Esophagus squamous epithelium (tissue), 5 donors: ENCODE data around the gene WDR48. TPM values are rescaled to one million over a fixed set of nuclear protein-coding genes. Genes with fewer than 3 reads are reported as not detected.

ENCODE experiments used
- DNase-seq: peaks from one replicate; lab custom pipeline; 2025; lab: John Stamatoyannopoulos, UW
- H3K27ac ChIP-seq, 4 donors: fragments of 200-600 bp; sonication (generic); one replicate each; pipeline ENCODE4 v1.5.1; 2016 to 2019; ENCODE audit warnings: mild to moderate bottlenecking in 1 of 4
- H3K27me3 ChIP-seq, 4 donors: fragments of 200-600 bp; sonication (generic); 1 replicate in 3 of 4; 2 replicates in 1 of 4; pipeline versions ENCODE4 v1.5.1 to v1.6.0; 2017 to 2021; ENCODE audit warnings: antibody characterized with exemption in 1 of 4
- H3K36me3 ChIP-seq, 3 donors: fragments of 200-600 bp; sonication (generic); one replicate each; pipeline ENCODE4 v1.5.1; 2016 to 2019
- H3K4me1 ChIP-seq, 3 donors: fragments of 200-600 bp; sonication (generic); one replicate each; pipeline ENCODE4 v1.5.1; 2017 to 2019
- H3K4me3 ChIP-seq, 4 donors: fragments of 200-600 bp; sonication (generic); 1 replicate in 3 of 4; 2 replicates in 1 of 4; pipeline ENCODE4 v1.5.1; 2016 to 2019; ENCODE audit warnings: mild to moderate bottlenecking in 2 of 4, moderate library complexity in 1 of 4
- H3K9me3 ChIP-seq, 3 donors: fragments of 200-600 bp; sonication (generic); one replicate each; pipeline ENCODE4 v1.5.1; 2016 to 2019
- POLR2A ChIP-seq, 4 donors: fragments of 450-650 bp; IDR thresholded peaks; one replicate each; pipeline ENCODE4 v1.6.1; 2017; ENCODE audit warnings: antibody characterized with exemption in 4 of 4, mild to moderate bottlenecking in 4 of 4, moderate library complexity in 3 of 4
- WGBS, 2 donors: methylation state at CpG; one replicate each; pipeline ENCODE4 v1.1.5; 2018; 5-methylcytosine and 5-hydroxymethylcytosine counted together
- intact Hi-C: fragments of 100-400 bp; cut with DNase I; formaldehyde crosslinking; loops from one replicate; pipeline ENCODE4 v1.15.0; 2022
- total RNA-seq, 4 donors: library from RNA; depleted of rRNA; stranded (reverse); fragments of >200 nt; gene quantifications; one replicate each; pipeline ENCODE4 v1.1.0, GENCODE V29; 2016
- TF ChIP-seq, protein P1 (sequence below), 6 experiments: fragments of 450-650 bp in 4 of 6; fragments of 200-600 bp in 2 of 6; sonication (generic) in 2 of 6; IDR thresholded peaks; one replicate each; pipeline ENCODE4 v1.5.1; 2016 to 2019; ENCODE audit warnings: antibody characterized with exemption in 6 of 6, mild to moderate bottlenecking in 4 of 6, moderate library complexity in 4 of 6
- donor health status: DM: yes; HTN: yes; CAD: no.

Gene WDR48
- total RNA-seq, 4 donors from 2014 or later = 9.7 to 25.9 (median 19.4) TPM

DNA sequence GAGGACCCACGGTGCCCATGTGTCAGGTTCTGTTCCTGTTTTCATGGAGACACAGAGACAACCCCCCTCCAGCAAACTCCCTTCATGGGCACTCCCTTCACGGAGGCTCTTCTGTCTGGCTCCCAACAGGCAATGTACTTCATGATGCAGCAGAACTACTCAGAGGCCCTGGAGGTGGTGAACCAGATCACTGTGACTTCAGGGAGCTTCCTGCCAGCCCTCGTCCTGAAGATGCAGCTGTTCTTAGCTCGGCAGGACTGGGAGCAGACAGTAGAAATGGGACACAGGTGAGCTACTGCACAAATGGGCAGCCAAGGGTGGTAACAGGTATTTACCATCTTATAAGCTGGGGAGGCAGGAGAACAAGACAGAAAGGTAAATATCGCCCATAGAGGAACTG is 62.6 kb downstream of the WDR48 start:
- 76 to 100% methylated on average over 1 to 5 of the region's 5 CpGs for WGBS, 2 donors
- H3K4me3 ChIP-seq = no peak overlapping the region
- H3K27me3 ChIP-seq = no peaks in the 10 kb centered on the region
- intact Hi-C loops = no loop called here
- TF ChIP-seq, protein P1, sequence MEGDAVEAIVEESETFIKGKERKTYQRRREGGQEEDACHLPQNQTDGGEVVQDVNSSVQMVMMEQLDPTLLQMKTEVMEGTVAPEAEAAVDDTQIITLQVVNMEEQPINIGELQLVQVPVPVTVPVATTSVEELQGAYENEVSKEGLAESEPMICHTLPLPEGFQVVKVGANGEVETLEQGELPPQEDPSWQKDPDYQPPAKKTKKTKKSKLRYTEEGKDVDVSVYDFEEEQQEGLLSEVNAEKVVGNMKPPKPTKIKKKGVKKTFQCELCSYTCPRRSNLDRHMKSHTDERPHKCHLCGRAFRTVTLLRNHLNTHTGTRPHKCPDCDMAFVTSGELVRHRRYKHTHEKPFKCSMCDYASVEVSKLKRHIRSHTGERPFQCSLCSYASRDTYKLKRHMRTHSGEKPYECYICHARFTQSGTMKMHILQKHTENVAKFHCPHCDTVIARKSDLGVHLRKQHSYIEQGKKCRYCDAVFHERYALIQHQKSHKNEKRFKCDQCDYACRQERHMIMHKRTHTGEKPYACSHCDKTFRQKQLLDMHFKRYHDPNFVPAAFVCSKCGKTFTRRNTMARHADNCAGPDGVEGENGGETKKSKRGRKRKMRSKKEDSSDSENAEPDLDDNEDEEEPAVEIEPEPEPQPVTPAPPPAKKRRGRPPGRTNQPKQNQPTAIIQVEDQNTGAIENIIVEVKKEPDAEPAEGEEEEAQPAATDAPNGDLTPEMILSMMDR (IDR thresholded peaks at IDR 0.05) = no peak
- no peak for TF ChIP-seq POLR2A (IDR thresholded peaks at IDR 0.05)
- H3K36me3 ChIP-seq = peaks cover 0 to 33% (median 0%) of the 10 kb centered on the region in 3 donors
- no peaks in the 10 kb centered on the region for H3K4me1 ChIP-seq
- DNase-seq = no peak
- no peak overlapping the region for H3K27ac ChIP-seq
- H3K9me3 ChIP-seq = no peaks in the 10 kb centered on the region

DNA sequence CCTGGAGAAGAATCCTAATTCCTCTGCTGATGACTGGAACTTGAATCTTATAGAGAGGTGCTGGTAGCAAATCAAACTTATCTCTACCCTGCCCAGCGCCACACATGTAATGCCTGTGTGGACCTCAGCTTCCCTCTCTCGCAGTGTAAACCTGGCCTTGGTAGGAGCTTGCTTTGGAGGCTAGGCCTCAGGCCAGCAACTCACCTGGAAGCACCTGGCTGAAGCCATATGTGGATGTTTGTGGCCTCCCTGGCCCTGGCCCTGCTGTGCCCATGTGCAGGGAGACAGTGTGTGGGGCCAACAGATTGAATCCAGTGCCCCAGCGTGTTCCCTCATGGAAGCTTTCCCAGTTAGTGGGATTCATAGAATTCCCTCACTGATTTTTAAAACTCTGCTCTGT is 64.1 kb downstream of the WDR48 start:
- Histone ChIP-seq H3K9me3 (no peaks in the 10 kb centered on the region), H3K4me1 (no peaks in the 10 kb centered on the region), H3K27ac (no peak overlapping the region), H3K4me3 (no peak overlapping the region), H3K36me3 (peaks cover 0 to 37% (median 0%) of the 10 kb centered on the region in 3 donors), H3K27me3 (no peaks in the 10 kb centered on the region)
- no peak for DNase-seq
- intact Hi-C loops = no loop called here
- TF ChIP-seq, protein P1 (IDR thresholded peaks at IDR 0.05) = no peak
- TF ChIP-seq POLR2A (IDR thresholded peaks at IDR 0.05) = no peak
- WGBS, 2 donors = 91 to 92% methylated on average over 3 of the region's 3 CpGs

DNA sequence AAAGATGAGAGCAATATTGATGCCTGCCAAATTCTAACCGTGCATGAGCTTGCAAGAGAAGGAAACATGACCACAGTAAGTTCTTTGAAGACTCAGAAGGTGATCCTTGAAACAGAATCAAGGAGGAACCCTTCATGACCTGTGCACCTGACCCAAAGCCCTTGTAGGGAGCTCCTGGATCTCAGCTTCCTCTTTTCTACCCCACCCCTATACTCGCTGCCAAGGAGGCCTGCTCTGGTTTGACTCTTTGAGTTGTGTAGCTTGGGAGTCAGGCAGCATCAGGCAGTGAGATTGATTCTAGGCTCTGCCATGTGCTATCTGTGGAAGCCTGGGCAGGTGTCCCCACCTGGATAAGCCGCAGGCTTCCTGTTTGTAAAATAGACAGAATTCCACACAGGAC is 66.3 kb downstream of the WDR48 start:
- Histone ChIP-seq H3K27me3 (no peaks in the 10 kb centered on the region), H3K4me3 (no peak overlapping the region), H3K9me3 (no peaks in the 10 kb centered on the region), H3K4me1 (no peaks in the 10 kb centered on the region), H3K27ac (no peak overlapping the region), H3K36me3 (peaks cover 0 to 32% (median 0%) of the 10 kb centered on the region in 3 donors)
- 56 to 75% methylated on average over 2 to 3 of the region's 3 CpGs for WGBS, 2 donors
- intact Hi-C loops = no loop called here
- TF ChIP-seq POLR2A (IDR thresholded peaks at IDR 0.05) = no peak
- TF ChIP-seq, protein P1 (IDR thresholded peaks at IDR 0.05) = no peak
- no peak for DNase-seq

DNA sequence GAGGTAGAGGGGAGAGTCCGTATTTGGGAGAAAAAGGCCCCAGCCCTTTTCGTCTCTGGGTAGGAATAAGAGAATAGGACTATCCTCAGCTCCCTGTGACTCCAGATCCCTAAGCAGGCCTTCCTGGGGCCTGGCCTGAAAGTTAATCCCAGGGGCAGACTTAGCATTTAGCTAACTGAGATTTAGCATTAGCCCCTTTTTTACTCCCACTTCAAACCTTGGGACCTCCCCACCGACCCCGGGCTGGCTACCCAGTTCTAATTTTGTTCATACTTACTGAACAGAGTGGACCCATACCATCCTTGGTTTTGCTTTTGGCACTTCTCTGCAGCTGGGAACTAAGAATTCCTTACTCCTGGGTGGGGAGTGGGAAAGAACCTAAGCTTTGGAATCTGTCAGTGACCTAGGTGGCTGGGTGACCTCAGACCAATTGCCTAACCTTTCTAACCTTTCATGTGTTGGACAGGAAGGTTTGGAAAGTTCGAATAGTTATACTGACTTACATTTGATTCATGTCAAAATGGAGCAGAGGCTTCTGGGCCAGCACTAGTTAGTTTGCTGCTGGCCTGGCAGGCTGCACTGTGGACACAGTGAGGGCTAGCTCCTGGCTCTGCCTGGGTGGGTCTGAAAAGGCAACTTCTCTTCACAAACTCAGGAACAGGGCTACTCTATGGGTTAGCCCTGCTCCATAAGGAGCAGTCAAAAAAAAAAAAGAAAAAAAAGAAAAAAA is 67.3 kb downstream of the WDR48 start:
- H3K9me3 ChIP-seq = no peaks in the 10 kb centered on the region
- no peaks in the 10 kb centered on the region for H3K27me3 ChIP-seq
- intact Hi-C loops = no loop called here
- WGBS, 2 donors = 70 to 84% methylated on average over 5 of the region's 5 CpGs
- H3K4me1 ChIP-seq = no peaks in the 10 kb centered on the region
- no peak for TF ChIP-seq POLR2A (IDR thresholded peaks at IDR 0.05)
- H3K27ac ChIP-seq = no peak overlapping the region
- peaks cover 0 to 32% (median 0%) of the 10 kb centered on the region in 3 donors for H3K36me3 ChIP-seq
- H3K4me3 ChIP-seq = no peak overlapping the region
- DNase-seq = no peak

DNA sequence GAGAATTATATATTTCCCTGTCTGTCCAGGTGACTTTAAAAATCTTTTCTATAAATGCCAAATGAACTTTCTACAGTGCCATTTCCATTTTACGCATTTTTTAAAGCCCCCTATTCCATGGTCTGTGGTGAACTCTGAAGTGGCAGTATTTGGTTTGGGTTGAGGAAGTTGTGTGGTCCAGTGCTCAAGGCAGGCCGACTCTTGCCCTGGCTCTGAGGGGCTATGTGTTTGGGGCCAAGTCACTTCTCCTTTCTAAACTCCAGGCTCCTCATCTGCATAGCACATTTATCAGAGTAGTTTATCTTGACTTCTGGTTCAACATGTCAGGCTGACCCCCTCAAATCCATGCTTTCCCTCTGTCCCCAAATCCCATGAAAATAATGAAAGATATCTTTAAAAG is 69.8 kb downstream of the WDR48 start:
- DNase-seq = no peak
- Histone ChIP-seq H3K4me3 (no peak overlapping the region), H3K36me3 (peaks cover 0 to 32% (median 0%) of the 10 kb centered on the region in 3 donors), H3K27me3 (no peaks in the 10 kb centered on the region), H3K27ac (no peak overlapping the region), H3K4me1 (peaks cover 0 to 11% (median 0%) of the 10 kb centered on the region in 3 donors), H3K9me3 (no peaks in the 10 kb centered on the region)
- no peak for TF ChIP-seq POLR2A (IDR thresholded peaks at IDR 0.05)
- TF ChIP-seq, protein P1 (IDR thresholded peaks at IDR 0.05) = no peak
- WGBS, 2 donors = 63 to 100% methylated on average over 2 of the region's 2 CpGs
- intact Hi-C loops = no loop called here
